Endometrial microvascular endothelial cells (primary cell): ENCODE data around the gene SERTAD4. TPM values are rescaled to one million over a fixed set of nuclear protein-coding genes. Genes with fewer than 3 reads are reported as not detected.
"Not testable (repeated sequence)": the region's sequence is repeated elsewhere in the genome, so short reads cannot be mapped to it uniquely, and the experiment has no call there.

Source experiments
- in situ Hi-C: cut with HindIII; loops from 2 replicates; pipeline ENCODE4 v1.10.0; 2017; ENCODE audit warnings: low sequenced_read_pairs, low pct_unique_long_range_greater_than_20kb; ENCODE audit errors: inconsistent ontology term
- total RNA-seq: library from RNA; depleted of rRNA; stranded (reverse); fragments of >200 nt; gene quantifications from one replicate; pipeline ENCODE4 v1.2.3, GENCODE V29; 2015; ENCODE audit errors: inconsistent ontology term

SERTAD4 gene
- total RNA-seq, 1 donor from 2014 or later: 0.46 TPM

- in situ Hi-C loops: no loop called here
Observed at GRCh38 chr1:210251680-210252490, 19.3 kb downstream of the SERTAD4 start.

DNA sequence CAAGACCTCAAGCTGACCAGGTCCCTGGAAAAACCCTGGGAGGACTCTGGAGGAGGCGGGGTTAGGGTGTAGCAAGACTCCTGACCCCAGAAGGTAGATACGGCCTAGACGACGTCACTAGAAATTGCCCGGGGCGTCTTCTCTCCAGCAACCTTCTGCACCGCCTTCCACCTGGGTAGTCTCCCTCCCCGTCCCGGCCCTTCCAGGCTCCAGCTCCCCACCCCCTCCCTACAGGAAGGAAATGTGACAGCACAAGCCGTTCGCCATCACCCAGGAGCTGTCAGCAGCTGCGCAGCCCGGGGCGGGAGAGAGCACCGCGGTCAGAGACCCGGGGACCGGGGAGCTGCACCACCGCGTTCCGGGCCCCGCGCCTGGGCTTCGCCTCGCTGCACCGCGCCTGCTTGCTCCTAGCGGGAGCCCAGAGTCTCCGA is 20.0 kb downstream of the SERTAD4 start:
- in situ Hi-C loops: no loop called here

DNA sequence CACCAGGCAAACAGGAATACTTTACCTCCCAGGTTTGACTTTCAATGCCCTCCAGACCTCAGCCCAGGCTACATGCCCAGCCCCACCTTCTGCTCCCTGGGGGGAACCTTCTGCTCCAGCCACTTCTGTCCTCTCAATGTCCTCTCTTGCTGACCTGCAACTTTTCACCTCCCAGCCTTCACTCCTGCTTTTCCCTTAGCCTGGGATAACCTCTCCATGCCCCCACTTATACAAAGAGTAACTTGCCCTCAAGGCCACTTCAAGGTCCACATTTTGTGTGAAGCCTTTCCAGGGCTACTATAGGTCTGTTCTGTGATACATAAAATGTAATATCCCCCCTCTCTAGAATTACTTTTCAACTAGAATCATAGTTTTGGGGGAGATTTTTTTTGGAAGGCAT is 21.7 kb downstream of the SERTAD4 start:
- in situ Hi-C loops: no loop called here

- in situ Hi-C loops: no loop called here
Observed at GRCh38 chr1:210257698-210258529, 25.3 kb downstream of the SERTAD4 start.

DNA sequence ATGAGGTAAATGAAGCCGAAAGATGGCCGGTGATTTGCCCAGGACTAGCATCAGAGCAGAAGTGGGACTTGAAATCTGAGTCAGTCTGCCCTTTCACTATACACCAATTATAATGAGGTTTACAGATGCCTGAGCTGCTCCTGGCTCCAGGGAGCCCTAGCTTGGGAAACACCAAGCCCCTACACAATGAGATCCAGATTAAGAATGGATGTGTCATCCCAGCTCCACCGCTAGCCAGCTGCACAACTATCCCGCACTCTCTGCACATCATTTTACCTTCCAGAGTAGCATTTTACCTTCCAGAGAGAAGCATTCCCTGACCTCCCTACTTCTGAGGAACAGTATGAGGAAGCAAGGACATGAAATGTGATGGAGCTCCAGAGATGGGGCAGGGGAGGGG is 27.0 kb downstream of the SERTAD4 start:
- in situ Hi-C loops: no loop called here

- in situ Hi-C loops: no loop called here
Observed at GRCh38 chr1:210260096-210260495, 27.5 kb downstream of the SERTAD4 start.

- in situ Hi-C loops: no loop called here
Observed at GRCh38 chr1:210262167-210262896, 29.7 kb downstream of the SERTAD4 start.

- in situ Hi-C loops: no loop called here
Observed at GRCh38 chr1:210262897-210263272, 30.3 kb downstream of the SERTAD4 start.

DNA sequence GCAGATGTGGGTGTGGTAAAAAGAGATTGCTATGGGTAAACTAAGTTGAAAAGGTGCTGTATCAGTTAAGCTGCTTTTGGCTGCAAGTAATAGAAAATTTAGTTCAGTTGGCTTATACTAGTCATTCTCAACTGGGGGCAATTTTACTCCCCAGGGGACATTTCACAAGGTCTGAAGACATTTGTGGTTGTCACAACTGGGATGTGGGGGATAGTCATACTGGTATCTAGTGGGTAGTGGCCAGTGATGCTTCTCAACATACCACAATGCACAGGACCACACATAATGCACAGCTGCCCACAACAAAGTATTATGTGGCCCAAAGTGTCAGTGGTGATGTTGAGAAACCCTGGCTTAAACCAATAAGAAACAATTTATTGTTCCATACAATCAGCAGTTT is 31.4 kb downstream of the SERTAD4 start:
- in situ Hi-C loops: no loop called here

GRCh38 chr1:210264496-210265380 is 32.1 kb downstream of the SERTAD4 start:
- in situ Hi-C loops: no loop called here

- in situ Hi-C loops: not testable (repeated sequence)
Observed at GRCh38 chr1:210265392-210265955, 32.9 kb downstream of the SERTAD4 start.

- in situ Hi-C loops: no loop called here
Observed at GRCh38 chr1:210269981-210270380, 37.4 kb downstream of the SERTAD4 start.

GRCh38 chr1:210272666-210273065 is 40.1 kb downstream of the SERTAD4 start:
- in situ Hi-C loops: no loop called here

DNA sequence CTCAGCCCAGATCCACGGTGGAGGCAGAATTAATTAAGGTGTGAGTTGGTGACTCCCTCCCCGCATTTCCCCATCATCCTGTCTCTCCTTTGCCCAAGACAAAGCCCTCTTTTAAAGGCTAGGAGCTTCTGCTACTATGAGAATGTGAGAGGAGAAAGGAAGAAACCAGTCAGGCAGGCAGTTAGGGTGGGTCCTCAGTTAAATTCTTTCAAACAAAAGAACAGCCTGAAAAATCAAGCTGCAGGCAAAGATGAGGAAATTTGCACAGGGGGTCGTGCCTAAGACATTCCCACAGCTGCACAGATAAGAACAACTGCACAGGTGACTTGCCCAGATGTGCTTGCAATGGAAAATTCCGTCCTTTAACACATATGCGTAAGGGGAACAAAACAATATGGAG is 47.6 kb downstream of the SERTAD4 start:
- in situ Hi-C loops: no loop called here

- in situ Hi-C loops: no loop called here
Observed at GRCh38 chr1:210288116-210288515, 55.5 kb downstream of the SERTAD4 start.

GRCh38 chr1:210289248-210289647 is 56.7 kb downstream of the SERTAD4 start:
- in situ Hi-C loops: no loop called here

DNA sequence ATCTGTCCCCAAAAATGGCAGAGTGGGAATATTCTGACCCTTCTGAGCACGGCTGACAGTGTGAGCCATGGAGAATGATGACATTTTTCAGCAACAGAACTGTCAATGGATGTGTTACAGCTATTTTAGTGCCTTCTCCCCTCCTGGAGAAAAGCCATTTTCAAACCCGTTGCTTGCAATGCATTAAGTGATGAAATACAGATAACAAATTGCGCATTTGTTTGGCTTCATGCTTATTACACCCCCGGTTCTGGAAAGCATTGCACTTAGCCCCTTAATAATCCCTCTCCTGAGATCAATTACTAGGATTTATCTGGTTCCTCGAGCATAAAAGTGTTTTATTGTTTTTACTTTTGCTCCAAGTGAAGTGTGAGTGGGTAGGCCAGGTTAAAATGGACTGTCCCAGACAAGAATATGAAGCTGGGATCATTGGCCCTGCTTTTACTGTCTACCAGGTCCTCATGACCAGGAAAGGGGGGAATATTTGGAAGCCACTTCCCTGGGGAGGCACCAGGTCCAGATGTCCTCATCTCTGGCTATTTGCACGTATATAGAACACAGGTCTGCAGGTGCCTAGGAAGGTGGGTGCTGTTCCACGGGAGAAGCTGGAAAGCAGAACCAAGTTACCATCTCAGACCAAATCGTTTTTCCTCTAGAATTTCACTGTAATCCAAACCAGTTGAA is 58.6 kb downstream of the SERTAD4 start:
- in situ Hi-C loops: no loop called here

DNA sequence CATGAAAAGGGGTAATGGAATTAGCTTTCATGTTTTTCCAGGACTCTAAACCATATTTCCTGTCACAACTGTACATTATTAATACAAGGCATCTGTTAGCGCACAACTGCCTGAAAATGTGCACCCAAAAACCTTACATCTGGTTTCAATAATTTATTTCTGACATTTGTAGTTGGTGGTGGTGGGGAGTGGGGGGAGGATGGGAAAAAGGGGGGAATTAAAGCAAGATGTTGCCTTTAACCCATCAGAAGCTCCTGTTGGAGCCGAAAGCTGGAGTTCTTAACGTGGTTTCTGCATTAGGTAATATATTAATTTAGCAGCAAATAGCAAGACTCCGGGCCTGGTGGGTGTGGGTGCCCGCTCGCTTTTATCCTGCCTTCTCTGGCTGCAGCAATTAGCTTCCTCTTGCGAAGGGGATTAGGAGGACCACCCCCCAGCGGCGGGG is 59.2 kb downstream of the SERTAD4 start:
- in situ Hi-C loops: no loop called here
